Neural progenitor cell (in vitro differentiated cells): Measurements from ENCODE around the gene PRMT5. TPM values are rescaled to one million over a fixed set of nuclear protein-coding genes. Genes with fewer than 3 reads are reported as not detected.

ENCODE experiments used
- DNase-seq: peaks from one replicate; pipeline ENCODE4 v3.0.0-alpha.2; 2016; ENCODE audit warnings: low spot score
- H2AFZ ChIP-seq: fragments of 200-600 bp; sonication (generic); replicated peaks from 2 replicates; pipeline ENCODE4 v1.6.1; 2016; ENCODE audit warnings: antibody characterized with exemption
- H3F3A ChIP-seq: fragments of 200-600 bp; sonication (generic); 2 replicates; pipeline ENCODE4 v1.6.1; 2016; ENCODE audit warnings: antibody characterized with exemption, low read depth
- H3K27ac ChIP-seq: fragments of 200-600 bp; sonication (generic); 2 replicates; pipeline ENCODE4 v1.5.1; 2016; ENCODE audit warnings: mild to moderate bottlenecking
- H3K27me3 ChIP-seq: fragments of 200-600 bp; sonication (generic); 2 replicates; pipeline ENCODE4 v1.6.1; 2016; ENCODE audit warnings: mild to moderate bottlenecking, moderate library complexity
- H3K36me3 ChIP-seq: fragments of 200-600 bp; sonication (generic); 2 replicates; pipeline ENCODE4 v1.5.1; 2016
- H3K4me1 ChIP-seq: fragments of 200-600 bp; sonication (generic); 2 replicates; pipeline ENCODE4 v1.6.1; 2016; ENCODE audit warnings: mixed run types
- H3K4me2 ChIP-seq: fragments of 200-600 bp; sonication (generic); 2 replicates; pipeline ENCODE4 v1.6.1; 2016
- H3K4me3 ChIP-seq: fragments of 200-600 bp; sonication (generic); 2 replicates; pipeline ENCODE4 v1.5.1; 2016
- H3K79me2 ChIP-seq: fragments of 200-600 bp; sonication (generic); 2 replicates; pipeline ENCODE4 v1.6.1; 2016; ENCODE audit warnings: low read depth
- H3K9ac ChIP-seq: fragments of 200-600 bp; sonication (generic); 2 replicates; pipeline ENCODE4 v1.6.1; 2016
- H3K9me3 ChIP-seq: fragments of 200-600 bp; sonication (generic); 2 replicates; pipeline ENCODE4 v1.5.1; 2016; ENCODE audit warnings: low read depth
- H4K20me1 ChIP-seq: fragments of 200-600 bp; sonication (generic); 2 replicates; pipeline ENCODE4 v1.6.1; 2016; ENCODE audit warnings: low read depth
- H3K27ac Mint-ChIP-seq: 3 replicates; pipeline ENCODE4 v1.8.0; 2021; ENCODE audit warnings: mixed read lengths
- H3K27me3 Mint-ChIP-seq: 2 replicates; pipeline ENCODE4 v1.8.0; 2022; ENCODE audit warnings: low read depth, mild to moderate bottlenecking, inconsistent platforms, moderate library complexity, mixed read lengths; ENCODE audit not compliant: insufficient read depth
- H3K36me3 Mint-ChIP-seq: 3 replicates; pipeline ENCODE4 v1.8.0; 2021; ENCODE audit warnings: mixed read lengths
- H3K4me1 Mint-ChIP-seq: 3 replicates; pipeline ENCODE4 v1.8.0; 2021; ENCODE audit warnings: mixed read lengths
- H3K4me3 Mint-ChIP-seq: 3 replicates; pipeline ENCODE4 v1.8.0; 2021; ENCODE audit warnings: mild to moderate bottlenecking, moderate library complexity, mixed read lengths
- H3K9me3 Mint-ChIP-seq: 3 replicates; pipeline ENCODE4 v1.8.0; 2020; ENCODE audit warnings: mixed read lengths
- EZH2 ChIP-seq: fragments of 200-600 bp; sonication (generic); IDR thresholded peaks from 2 replicates; pipeline ENCODE4 v1.6.1; 2017; ENCODE audit warnings: antibody characterized with exemption, mild to moderate bottlenecking, moderate library complexity
- EZH2phosphoT487 ChIP-seq: fragments of 200-600 bp; sonication (generic); IDR thresholded peaks from 2 replicates; pipeline ENCODE4 v1.6.1; 2017; ENCODE audit warnings: antibody characterized with exemption
- total RNA-seq: library from RNA; depleted of rRNA; stranded (reverse); fragments of >200 nt; gene quantifications from 2 replicates; pipeline ENCODE4 v1.2.3, GENCODE V29; 2015; ENCODE audit warnings: low replicate concordance
- TF ChIP-seq, protein P1 (sequence below): fragments of 200-600 bp; sonication (generic); IDR thresholded peaks from 2 replicates; pipeline ENCODE4 v1.5.1; 2017; ENCODE audit warnings: antibody characterized with exemption, mild to moderate bottlenecking

The PRMT5 gene
- total RNA-seq, 1 donor from 2014 or later: 54.6 TPM

DNA sequence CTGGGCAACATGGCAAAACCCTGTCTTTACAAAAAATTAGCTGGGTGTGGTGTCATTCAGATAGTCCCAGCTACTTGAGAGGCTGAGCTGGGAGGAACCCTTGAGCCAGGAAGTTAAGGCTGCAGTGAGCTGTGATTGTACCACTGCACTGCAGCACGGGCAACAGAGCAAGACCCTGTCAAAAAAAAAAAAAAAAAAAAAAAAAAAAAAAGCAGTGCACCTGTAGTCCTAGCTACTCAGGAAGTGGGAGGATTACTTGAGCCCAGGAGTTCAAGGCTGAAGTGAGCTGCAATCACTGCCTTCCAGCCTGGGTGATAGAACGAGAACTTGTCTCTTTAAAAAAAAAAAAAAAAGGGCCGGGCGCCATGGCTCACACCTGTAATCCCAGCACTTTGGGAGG lies 40.5 kb downstream of the PRMT5 start:
- peaks cover 42% of the 10 kb centered on the region for H3K4me1 Mint-ChIP-seq
- Histone ChIP-seq H3K4me2 (no peak overlapping the region), H3K36me3 (no peaks in the 10 kb centered on the region), H3K27ac (no peak overlapping the region), H3K79me2 (no peaks in the 10 kb centered on the region), H4K20me1 (no peaks in the 10 kb centered on the region), H2AFZ (no peak overlapping the region), H3F3A (peaks cover 36% of the 10 kb centered on the region), H3K4me1 (peaks cover 8% of the 10 kb centered on the region), H3K27me3 (peaks cover 21% of the 10 kb centered on the region), H3K9ac (no peak overlapping the region), H3K9me3 (no peaks in the 10 kb centered on the region), H3K4me3 (no peak overlapping the region)
- H3K9me3 Mint-ChIP-seq: no peaks in the 10 kb centered on the region
- peaks cover 9% of the 10 kb centered on the region for H3K27me3 Mint-ChIP-seq
- TF ChIP-seq EZH2phosphoT487: no peak
- TF ChIP-seq, protein P1, sequence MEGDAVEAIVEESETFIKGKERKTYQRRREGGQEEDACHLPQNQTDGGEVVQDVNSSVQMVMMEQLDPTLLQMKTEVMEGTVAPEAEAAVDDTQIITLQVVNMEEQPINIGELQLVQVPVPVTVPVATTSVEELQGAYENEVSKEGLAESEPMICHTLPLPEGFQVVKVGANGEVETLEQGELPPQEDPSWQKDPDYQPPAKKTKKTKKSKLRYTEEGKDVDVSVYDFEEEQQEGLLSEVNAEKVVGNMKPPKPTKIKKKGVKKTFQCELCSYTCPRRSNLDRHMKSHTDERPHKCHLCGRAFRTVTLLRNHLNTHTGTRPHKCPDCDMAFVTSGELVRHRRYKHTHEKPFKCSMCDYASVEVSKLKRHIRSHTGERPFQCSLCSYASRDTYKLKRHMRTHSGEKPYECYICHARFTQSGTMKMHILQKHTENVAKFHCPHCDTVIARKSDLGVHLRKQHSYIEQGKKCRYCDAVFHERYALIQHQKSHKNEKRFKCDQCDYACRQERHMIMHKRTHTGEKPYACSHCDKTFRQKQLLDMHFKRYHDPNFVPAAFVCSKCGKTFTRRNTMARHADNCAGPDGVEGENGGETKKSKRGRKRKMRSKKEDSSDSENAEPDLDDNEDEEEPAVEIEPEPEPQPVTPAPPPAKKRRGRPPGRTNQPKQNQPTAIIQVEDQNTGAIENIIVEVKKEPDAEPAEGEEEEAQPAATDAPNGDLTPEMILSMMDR: no peak
- H3K4me3 Mint-ChIP-seq: peak overlapping the region; percentile 97
- peaks cover 9% of the 10 kb centered on the region for H3K36me3 Mint-ChIP-seq
- DNase-seq: no peak
- H3K27ac Mint-ChIP-seq: no peak overlapping the region

DNA sequence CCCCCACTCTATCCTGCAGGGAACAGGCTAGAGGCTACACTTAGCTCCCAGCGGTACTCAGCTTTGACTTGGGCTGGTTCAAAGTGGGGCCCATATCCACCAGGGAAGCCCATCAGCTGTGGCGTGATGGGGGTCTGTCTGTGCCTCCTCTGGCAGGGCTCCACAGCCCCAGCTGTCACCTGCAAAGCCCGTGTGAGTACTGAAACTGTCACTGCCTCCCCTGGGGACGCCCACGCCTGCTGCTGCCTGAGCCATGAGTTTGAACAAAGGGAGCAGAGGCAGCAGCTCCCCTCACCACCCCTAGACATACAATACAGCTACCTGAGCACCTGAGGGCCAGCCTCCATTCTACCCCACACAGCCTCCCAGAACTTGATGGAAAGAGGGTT lies 41.2 kb downstream of the PRMT5 start:
- no peak for DNase-seq
- TF ChIP-seq EZH2phosphoT487 (no peak), EZH2 (no peak)
- TF ChIP-seq, protein P1: no peak
- Histone ChIP-seq H3K79me2 (no peaks in the 10 kb centered on the region), H3F3A (peaks cover 42% of the 10 kb centered on the region), H3K36me3 (no peaks in the 10 kb centered on the region), H3K4me2 (peak overlapping the region; percentile 71), H3K4me3 (peak overlapping the region; percentile 52), H4K20me1 (no peaks in the 10 kb centered on the region), H3K4me1 (peaks cover 14% of the 10 kb centered on the region), H2AFZ (no peak overlapping the region), H3K27me3 (peaks cover 21% of the 10 kb centered on the region), H3K27ac (no peak overlapping the region), H3K9me3 (no peaks in the 10 kb centered on the region), H3K9ac (no peak overlapping the region)
- peak overlapping the region; percentile 97 for H3K4me3 Mint-ChIP-seq
- peaks cover 48% of the 10 kb centered on the region for H3K4me1 Mint-ChIP-seq
- peaks cover 9% of the 10 kb centered on the region for H3K36me3 Mint-ChIP-seq
- no peaks in the 10 kb centered on the region for H3K9me3 Mint-ChIP-seq
- H3K27ac Mint-ChIP-seq: no peak overlapping the region
- H3K27me3 Mint-ChIP-seq: peaks cover 9% of the 10 kb centered on the region

DNA sequence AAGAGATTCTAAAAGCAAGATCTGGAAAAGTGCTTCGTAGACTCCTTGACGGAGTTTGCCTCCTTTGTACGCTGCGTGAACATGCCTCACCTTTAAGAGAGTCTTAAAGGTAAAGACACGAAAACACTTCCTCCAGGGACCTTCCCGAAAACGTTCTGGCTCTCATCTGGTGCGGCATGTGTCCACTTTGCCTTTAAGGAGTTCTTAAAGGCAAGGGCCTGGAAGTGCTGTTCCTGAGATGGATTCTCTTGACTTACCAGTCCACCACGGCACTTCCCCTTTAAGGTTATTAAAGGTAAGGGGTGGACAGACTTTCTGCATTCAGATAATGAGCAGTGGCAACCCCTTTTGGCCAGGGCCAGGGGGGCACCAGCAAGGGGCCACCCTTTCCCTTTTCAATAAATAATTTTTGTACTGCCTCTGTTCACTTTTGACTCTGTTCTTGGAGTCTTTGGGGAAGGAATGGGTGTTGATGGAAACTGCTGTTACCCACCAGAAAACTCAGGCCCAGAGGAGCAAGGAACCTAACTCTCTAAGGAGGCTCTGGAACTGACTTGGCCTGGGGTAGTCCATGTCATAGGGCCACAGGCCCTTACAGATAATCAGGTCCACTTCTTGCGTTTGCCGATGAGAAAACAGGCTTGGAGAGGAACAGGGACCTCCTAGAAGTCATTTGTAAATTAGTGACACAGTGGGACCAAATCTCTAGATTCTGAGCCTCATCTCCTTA lies 41.8 kb downstream of the PRMT5 start:
- H3K27me3 ChIP-seq: peaks cover 21% of the 10 kb centered on the region
- TF ChIP-seq, protein P1: no peak
- no peak for TF ChIP-seq EZH2
- no peak for TF ChIP-seq EZH2phosphoT487
- H3K36me3 ChIP-seq: no peaks in the 10 kb centered on the region
- DNase-seq: peak; percentile 89
- Mint-ChIP-seq H3K27me3 (peaks cover 9% of the 10 kb centered on the region), H3K4me3 (peak overlapping the region; percentile 97), H3K4me1 (peaks cover 53% of the 10 kb centered on the region), H3K27ac (peak overlapping the region; percentile 100), H3K9me3 (no peaks in the 10 kb centered on the region), H3K36me3 (peaks cover 9% of the 10 kb centered on the region)
- H4K20me1 ChIP-seq: no peaks in the 10 kb centered on the region
- H3K9ac ChIP-seq: no peak overlapping the region
- H3K4me3 ChIP-seq: peak overlapping the region; percentile 52
- H3K4me2 ChIP-seq: peak overlapping the region; percentile 71
- no peaks in the 10 kb centered on the region for H3K9me3 ChIP-seq
- H3K79me2 ChIP-seq: no peaks in the 10 kb centered on the region
- peaks cover 18% of the 10 kb centered on the region for H3K4me1 ChIP-seq
- H3F3A ChIP-seq: peaks cover 46% of the 10 kb centered on the region
- H3K27ac ChIP-seq: no peak overlapping the region
- H2AFZ ChIP-seq: peak overlapping the region; percentile 46
